H9 (cell line): Measurements from ENCODE around the gene OR56B4. TPM values are rescaled to one million over a fixed set of nuclear protein-coding genes. Genes with fewer than 3 reads are reported as not detected.

Source experiments
- DNase-seq: peaks from one replicate; pipeline ENCODE4 v3.0.0-alpha.2; 2017
- H2AFZ ChIP-seq: one replicate; pipeline ENCODE4 v1.6.1; 2013; ENCODE audit warnings: mild to moderate bottlenecking, low read length, control low read depth, moderate library complexity
- H2AK5ac ChIP-seq: 2 replicates; pipeline ENCODE4 v1.6.1; 2013; ENCODE audit warnings: low read length, control low read depth, mixed read lengths; ENCODE audit not compliant: insufficient read length
- H2BK120ac ChIP-seq: one replicate; pipeline ENCODE4 v1.6.1; 2013; ENCODE audit warnings: low read depth, mild to moderate bottlenecking, low read length, control low read depth, inconsistent platforms; ENCODE audit not compliant: poor library complexity, severe bottlenecking
- H2BK12ac ChIP-seq: 2 replicates; pipeline ENCODE4 v1.6.1; 2013; ENCODE audit warnings: low read length, control low read depth, mixed read lengths, low read depth; ENCODE audit not compliant: insufficient read length
- H2BK15ac ChIP-seq: 2 replicates; pipeline ENCODE4 v1.6.1; 2013; ENCODE audit warnings: low read depth, low read length, control low read depth
- H2BK20ac ChIP-seq: one replicate; pipeline ENCODE4 v1.6.1; 2013; ENCODE audit warnings: low read depth, mild to moderate bottlenecking, low read length, control low read depth, inconsistent platforms; ENCODE audit not compliant: poor library complexity, severe bottlenecking
- H2BK5ac ChIP-seq: 2 replicates; pipeline ENCODE4 v1.6.1; 2013; ENCODE audit warnings: low read length, control low read depth, mixed read lengths; ENCODE audit not compliant: insufficient read length
- H3K14ac ChIP-seq: 2 replicates; pipeline ENCODE4 v1.6.1; 2013; ENCODE audit warnings: low read length, control low read depth; ENCODE audit not compliant: insufficient read depth
- H3K18ac ChIP-seq: 2 replicates; pipeline ENCODE4 v1.6.1; 2013; ENCODE audit warnings: low read depth, mild to moderate bottlenecking, mixed read lengths, low read length, control low read depth; ENCODE audit not compliant: insufficient read length
- H3K23ac ChIP-seq: 2 replicates; pipeline ENCODE4 v1.6.1; 2013; ENCODE audit warnings: low read length, control low read depth, mixed read lengths, low read depth; ENCODE audit not compliant: insufficient read length
- H3K23me2 ChIP-seq: 2 replicates; pipeline ENCODE4 v1.6.1; 2013; ENCODE audit warnings: low read depth, mild to moderate bottlenecking, mixed read lengths, low read length, control low read depth; ENCODE audit not compliant: insufficient read length, poor library complexity, severe bottlenecking
- H3K27ac ChIP-seq: 2 replicates; pipeline ENCODE4 v1.5.1; 2013; ENCODE audit warnings: low read length, control low read depth, mixed read lengths, low read depth; ENCODE audit not compliant: insufficient read length
- H3K27me3 ChIP-seq: 2 replicates; pipeline ENCODE4 v1.6.1; 2013; ENCODE audit warnings: low read length, control low read depth, inconsistent platforms; ENCODE audit not compliant: insufficient read depth
- H3K4ac ChIP-seq: 2 replicates; pipeline ENCODE4 v1.6.1; 2013; ENCODE audit warnings: low read depth, mild to moderate bottlenecking, control low read depth, inconsistent platforms, low read length, moderate library complexity
- H3K4me1 ChIP-seq: 2 replicates; pipeline ENCODE4 v1.6.1; 2013; ENCODE audit warnings: low read length, control low read depth, inconsistent platforms; ENCODE audit not compliant: insufficient read depth
- H3K4me2 ChIP-seq: 2 replicates; pipeline ENCODE4 v1.6.1; 2013; ENCODE audit warnings: low read length, control low read depth, mixed read lengths; ENCODE audit not compliant: insufficient read length, insufficient read depth
- H3K56ac ChIP-seq: 2 replicates; pipeline ENCODE4 v1.6.1; 2013; ENCODE audit warnings: low read depth, mild to moderate bottlenecking, mixed read lengths, low read length, control low read depth; ENCODE audit not compliant: insufficient read length
- H3K79me1 ChIP-seq: 2 replicates; pipeline ENCODE4 v1.6.1; 2013; ENCODE audit warnings: low read depth, mild to moderate bottlenecking, moderate library complexity, low read length, control low read depth, inconsistent platforms; ENCODE audit not compliant: insufficient read depth, poor library complexity, severe bottlenecking
- H3K79me2 ChIP-seq: 2 replicates; pipeline ENCODE4 v1.6.1; 2013; ENCODE audit warnings: low read length, control low read depth, inconsistent platforms; ENCODE audit not compliant: insufficient read depth
- H3K9ac ChIP-seq: 2 replicates; pipeline ENCODE4 v1.6.1; 2013; ENCODE audit warnings: low read length, control low read depth, mixed read lengths; ENCODE audit not compliant: insufficient read length; ENCODE audit errors: extremely low read depth
- H3K9me3 ChIP-seq: one replicate; pipeline ENCODE4 v1.6.1; 2013; ENCODE audit warnings: low read depth, low read length, inconsistent platforms; ENCODE audit not compliant: control insufficient read depth
- H3T11ph ChIP-seq: one replicate; pipeline ENCODE4 v1.6.1; 2013; ENCODE audit warnings: mild to moderate bottlenecking, low read length, control low read depth, inconsistent platforms
- H4K20me1 ChIP-seq: one replicate; pipeline ENCODE4 v1.6.1; 2013; ENCODE audit not compliant: control insufficient read depth, insufficient read length, insufficient read depth
- H4K5ac ChIP-seq: 2 replicates; pipeline ENCODE4 v1.6.1; 2013; ENCODE audit warnings: low read depth, mild to moderate bottlenecking, mixed read lengths, low read length, control low read depth; ENCODE audit not compliant: insufficient read length
- H4K8ac ChIP-seq: replicated peaks from 2 replicates; pipeline ENCODE4 v1.6.1; 2013; ENCODE audit warnings: low read length, control low read depth, mixed read lengths, low read depth; ENCODE audit not compliant: insufficient read length
- H4K91ac ChIP-seq: 2 replicates; pipeline ENCODE4 v1.6.1; 2013; ENCODE audit warnings: low read depth, mild to moderate bottlenecking, moderate library complexity, mixed read lengths, low read length, control low read depth; ENCODE audit not compliant: insufficient read length
- H3K27ac Mint-ChIP-seq, 3 experiments: 2 replicates in 2 of 3; 3 replicates in 1 of 3; pipeline ENCODE4 v1.8.0; 2020 to 2021; ENCODE audit warnings: mixed read lengths in 3 of 3, mild to moderate bottlenecking in 1 of 3, moderate library complexity in 1 of 3
- H3K27me3 Mint-ChIP-seq: 2 replicates; pipeline ENCODE4 v1.8.0; 2021; ENCODE audit warnings: low read depth, mild to moderate bottlenecking, moderate library complexity, mixed read lengths
- H3K36me3 Mint-ChIP-seq, 3 experiments: 2 replicates in 2 of 3; 3 replicates in 1 of 3; pipeline ENCODE4 v1.8.0; 2020 to 2021; ENCODE audit warnings: low read depth in 3 of 3, mixed read lengths in 3 of 3; ENCODE audit not compliant: insufficient read depth in 1 of 3
- H3K4me1 Mint-ChIP-seq, 2 experiments: 2 replicates each; pipeline ENCODE4 v1.8.0; 2020; ENCODE audit warnings: mixed read lengths in 2 of 2
- H3K4me3 Mint-ChIP-seq, 2 experiments: 2 replicates in 1 of 2; 3 replicates in 1 of 2; pipeline ENCODE4 v1.8.0; 2020 to 2021; ENCODE audit warnings: mild to moderate bottlenecking in 2 of 2, mixed read lengths in 2 of 2, moderate library complexity in 1 of 2
- H3K9me3 Mint-ChIP-seq, 2 experiments: 2 replicates in 1 of 2; 3 replicates in 1 of 2; pipeline ENCODE4 v1.8.0; 2020; ENCODE audit warnings: mild to moderate bottlenecking in 2 of 2, mixed read lengths in 2 of 2, moderate library complexity in 1 of 2
- WGBS: extraction: QIAGEN DNeasy Blood & Tissue Kit; methylation state at CpG from one replicate; pipeline ENCODE4 v1.1.7; 2013; ENCODE audit warnings: missing lambda C conversion rate, low lambda C conversion rate, mixed read lengths; ENCODE audit not compliant: insufficient read length; ENCODE audit errors: extremely low coverage; 5-methylcytosine and 5-hydroxymethylcytosine counted together
- total RNA-seq: library from RNA; stranded (reverse); gene quantifications from 2 replicates; pipeline ENCODE4 v1.2.1, GENCODE V29; 2021
- TF ChIP-seq, protein P1 (sequence below): fragments of 200-600 bp; sonication (generic); conservative IDR thresholded peaks from 3 replicates; pipeline ENCODE4 v1.8.0; 2021; ENCODE audit warnings: antibody characterized with exemption, mild to moderate bottlenecking

Gene OR56B4
- total RNA-seq, 1 experiment from 2014 or later, result not detected

DNA sequence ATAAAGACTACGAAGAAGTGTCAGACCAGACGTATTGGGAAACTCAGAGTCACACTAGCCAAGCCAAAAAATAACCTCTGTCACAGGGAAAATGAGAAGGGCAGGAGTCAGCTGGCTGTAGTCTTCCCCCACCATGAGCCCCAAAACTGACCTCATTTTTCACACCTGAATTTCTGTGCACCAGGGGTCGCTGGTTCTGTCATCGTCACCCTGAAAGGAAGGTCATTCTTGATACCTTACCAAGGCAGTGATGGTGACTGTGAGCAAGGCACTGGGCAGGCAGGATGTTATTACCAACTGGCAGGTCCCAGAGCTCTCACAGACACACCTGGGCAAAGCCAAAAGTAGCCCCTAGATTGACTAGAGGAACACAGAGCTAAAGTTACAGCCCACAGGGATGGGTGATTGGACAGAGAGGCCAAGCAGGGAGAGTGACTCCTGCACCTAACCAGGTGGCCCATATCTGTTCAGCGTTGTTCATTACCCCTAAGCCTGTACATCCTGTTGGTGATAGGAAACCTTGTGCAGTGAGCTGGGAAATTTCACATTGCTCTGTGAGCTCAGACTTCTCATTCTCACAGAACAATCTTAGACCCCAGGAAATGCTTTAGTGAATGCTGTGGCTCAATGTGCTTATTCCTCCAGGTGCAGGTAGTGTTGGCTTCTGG, 44.7 kb upstream of the OR56B4 start:
- Histone ChIP-seq H3K79me1 (no peaks in the 10 kb centered on the region), H3K23ac (no peak overlapping the region), H2AK5ac (no peak overlapping the region), H2AFZ (no peak overlapping the region), H4K5ac (no peak overlapping the region), H2BK20ac (no peak overlapping the region), H3K9ac (no peak overlapping the region), H3K56ac (no peak overlapping the region), H2BK120ac (no peak overlapping the region), H3K4me2 (no peak overlapping the region), H3K27me3 (no peaks in the 10 kb centered on the region), H3K4ac (no peak overlapping the region), H3K27ac (no peak overlapping the region), H2BK5ac (no peak overlapping the region), H3K9me3 (no peaks in the 10 kb centered on the region), H4K20me1 (no peaks in the 10 kb centered on the region), H3T11ph (no peak overlapping the region), H3K79me2 (no peaks in the 10 kb centered on the region), H4K8ac (no peak overlapping the region), H3K4me1 (no peaks in the 10 kb centered on the region), H2BK15ac (no peak overlapping the region), H2BK12ac (no peak overlapping the region), H3K18ac (no peak overlapping the region), H3K14ac (no peak overlapping the region), H3K23me2 (no peaks in the 10 kb centered on the region), H4K91ac (no peak overlapping the region)
- H3K27ac Mint-ChIP-seq, result no peak overlapping the region
- TF ChIP-seq, protein P1, sequence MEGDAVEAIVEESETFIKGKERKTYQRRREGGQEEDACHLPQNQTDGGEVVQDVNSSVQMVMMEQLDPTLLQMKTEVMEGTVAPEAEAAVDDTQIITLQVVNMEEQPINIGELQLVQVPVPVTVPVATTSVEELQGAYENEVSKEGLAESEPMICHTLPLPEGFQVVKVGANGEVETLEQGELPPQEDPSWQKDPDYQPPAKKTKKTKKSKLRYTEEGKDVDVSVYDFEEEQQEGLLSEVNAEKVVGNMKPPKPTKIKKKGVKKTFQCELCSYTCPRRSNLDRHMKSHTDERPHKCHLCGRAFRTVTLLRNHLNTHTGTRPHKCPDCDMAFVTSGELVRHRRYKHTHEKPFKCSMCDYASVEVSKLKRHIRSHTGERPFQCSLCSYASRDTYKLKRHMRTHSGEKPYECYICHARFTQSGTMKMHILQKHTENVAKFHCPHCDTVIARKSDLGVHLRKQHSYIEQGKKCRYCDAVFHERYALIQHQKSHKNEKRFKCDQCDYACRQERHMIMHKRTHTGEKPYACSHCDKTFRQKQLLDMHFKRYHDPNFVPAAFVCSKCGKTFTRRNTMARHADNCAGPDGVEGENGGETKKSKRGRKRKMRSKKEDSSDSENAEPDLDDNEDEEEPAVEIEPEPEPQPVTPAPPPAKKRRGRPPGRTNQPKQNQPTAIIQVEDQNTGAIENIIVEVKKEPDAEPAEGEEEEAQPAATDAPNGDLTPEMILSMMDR, result 0 out of 3 replicates have a peak, but pooled peaks have one; percentile 26
- no peaks in the 10 kb centered on the region; a peak in 1 of 5 replicates for H3K9me3 Mint-ChIP-seq
- H3K4me1 Mint-ChIP-seq, result peaks cover 0 to 2% of the 10 kb centered on the region in 2 experiments; a peak in 1 of 4 replicates
- no CpG with 5 or more reads among the region's 5 CpGs for WGBS
- no peak for DNase-seq
- H3K36me3 Mint-ChIP-seq, result no peaks in the 10 kb centered on the region
- no peak overlapping the region for H3K4me3 Mint-ChIP-seq
- no peaks in the 10 kb centered on the region for H3K27me3 Mint-ChIP-seq
